Esophagus muscularis mucosa (tissue), 3 donors: Measurements from ENCODE around the gene LRTM2.

Experiments
- CTCF ChIP-seq, 3 experiments: fragments of 200-600 bp in 2 of 3; fragments of 450-650 bp in 1 of 3; sonication (generic) in 2 of 3; IDR thresholded peaks; one replicate each; pipeline ENCODE4 v1.5.1; 2017 to 2019; ENCODE audit warnings: antibody characterized with exemption in 3 of 3, mild to moderate bottlenecking in 2 of 3, moderate library complexity in 1 of 3
- POLR2A ChIP-seq: fragments of 450-650 bp; IDR thresholded peaks from one replicate; pipeline ENCODE4 v1.6.1; 2017; ENCODE audit warnings: antibody characterized with exemption, moderate library complexity, mild to moderate bottlenecking, low read depth
- POLR2AphosphoS5 ChIP-seq, 2 donors: sonication (generic); formaldehyde crosslinking; IDR thresholded peaks; one replicate each; pipeline ENCODE4 v1.6.1; 2017; ENCODE audit warnings: antibody characterized with exemption in 2 of 2

GRCh38 chr12:1878695-1879094 is 58.3 kb downstream of the LRTM2 start:
- TF ChIP-seq POLR2AphosphoS5 (IDR thresholded peaks at IDR 0.05): no peak
- no peak for TF ChIP-seq POLR2A
- TF ChIP-seq CTCF (IDR thresholded peaks at IDR 0.05): no peak
